GM18907 (cell line): ENCODE results near the gene PSMD13.
"Not testable (repeated sequence)": the region's sequence is repeated elsewhere in the genome, so short reads cannot be mapped to it uniquely, and the experiment has no call there.

Experiments used
- ATAC-seq: cut with Tn5 transposase; IDR thresholded peaks from one replicate; pipeline ENCODE4 v1.9.1; 2021; ENCODE audit warnings: mild to moderate bottlenecking, moderate library complexity; ENCODE audit not compliant: unreplicated experiment

Gene PSMD13

DNA sequence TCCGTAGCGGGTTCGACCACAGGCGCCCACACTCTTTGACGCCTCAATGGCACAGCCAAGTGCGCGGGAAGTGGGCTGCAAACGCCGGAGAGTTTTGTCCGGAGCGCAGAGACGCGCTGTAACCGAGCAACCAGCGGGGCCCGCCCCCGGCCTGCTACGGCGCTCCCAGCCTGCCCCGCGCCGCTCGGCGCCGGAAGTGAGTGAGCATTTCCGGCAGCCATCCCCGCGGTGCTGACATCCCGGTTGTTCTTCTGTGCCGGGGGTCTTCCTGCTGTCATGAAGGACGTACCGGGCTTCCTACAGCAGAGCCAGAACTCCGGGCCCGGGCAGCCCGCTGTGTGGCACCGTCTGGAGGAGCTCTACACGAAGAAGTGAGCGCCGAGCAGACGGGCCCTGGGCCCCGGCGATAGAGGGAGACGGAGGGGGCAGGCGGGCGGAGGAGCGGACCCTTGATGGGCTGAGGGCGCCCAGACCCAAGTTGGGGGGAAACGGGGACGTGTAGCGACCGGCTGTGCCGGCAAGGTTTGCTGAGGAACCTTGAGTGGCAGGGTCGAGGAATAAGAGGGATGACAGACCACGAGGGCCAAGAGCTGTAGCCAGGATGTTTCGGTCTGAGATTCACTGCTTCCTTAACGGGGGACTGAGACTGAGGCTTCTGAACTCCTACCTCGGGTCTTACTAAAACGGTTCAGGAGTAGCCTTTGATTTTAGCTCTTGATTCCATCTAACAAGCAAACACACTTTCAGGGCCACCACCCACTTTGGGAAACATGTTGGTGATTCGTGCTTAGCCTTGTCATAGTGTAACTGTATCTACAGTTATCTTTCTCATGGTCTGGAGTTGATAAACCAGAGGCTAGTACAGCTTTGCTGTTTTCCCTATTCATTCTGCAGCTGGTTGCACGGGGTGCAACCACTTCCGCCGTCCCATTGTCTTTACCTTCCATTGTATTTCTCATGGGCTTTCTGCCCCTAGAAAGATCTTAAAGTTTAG, at the start of gene PSMD13:
Gene PSMD13 (plus strand): TSS at position 203 of the 994 bp plus-strand sequence. CDS start 74 bp downstream, at position 277.
- peak; percentile 82 for ATAC-seq

DNA sequence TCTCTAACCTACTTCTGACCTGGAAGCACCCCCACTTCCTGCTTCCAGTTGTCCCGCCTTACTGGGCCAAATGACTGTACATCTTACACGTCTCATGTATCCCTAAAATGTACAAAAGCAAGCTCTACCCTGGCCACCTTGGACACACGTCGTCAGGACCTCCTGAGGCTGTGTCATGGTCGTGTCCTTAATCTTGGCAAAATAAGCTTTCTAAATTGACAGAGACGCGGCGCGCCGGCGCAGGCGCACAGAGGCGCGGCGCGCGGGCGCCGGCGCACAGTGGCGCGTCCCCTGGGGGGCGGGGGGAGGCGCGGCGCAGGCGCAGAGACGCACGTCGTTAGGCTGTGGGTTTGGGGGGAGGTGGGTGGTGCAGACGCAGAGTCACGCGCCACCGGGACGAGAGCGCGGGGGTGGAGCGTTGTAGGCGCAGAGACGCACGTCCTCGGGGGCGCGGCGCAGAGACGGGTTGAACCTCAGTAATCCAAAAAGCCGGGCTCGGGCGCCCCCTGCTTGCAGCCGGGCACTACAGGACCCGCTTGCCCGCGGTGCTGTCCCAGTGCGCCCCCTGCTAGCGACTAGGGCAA, 47.5 kb upstream of the PSMD13 start:
- ATAC-seq, result peak; percentile 27

DNA sequence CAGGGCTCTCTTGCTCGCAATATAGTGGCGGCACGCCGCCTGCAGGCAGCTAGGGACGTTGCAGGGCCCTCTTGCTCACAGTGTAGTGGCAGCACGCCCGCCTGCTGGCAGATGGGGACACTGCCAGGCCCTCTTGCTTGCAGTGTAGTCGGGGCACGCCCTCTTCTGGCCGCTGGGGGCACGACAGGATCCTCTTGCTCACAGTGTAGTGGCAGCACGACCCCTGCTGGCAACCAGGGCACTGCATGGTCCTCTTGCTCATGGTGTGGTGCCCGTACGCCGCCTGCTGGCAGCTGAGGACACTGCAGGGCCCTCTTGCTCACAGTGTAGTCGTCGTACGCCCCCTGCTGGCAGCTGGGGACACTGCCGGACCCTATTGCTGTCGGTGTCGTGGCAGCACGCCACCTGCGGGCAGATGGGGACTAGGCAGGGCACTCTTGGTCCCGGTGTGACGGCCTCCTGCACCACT, 46.9 kb upstream of the PSMD13 start:
- peak; percentile 82 for ATAC-seq

DNA sequence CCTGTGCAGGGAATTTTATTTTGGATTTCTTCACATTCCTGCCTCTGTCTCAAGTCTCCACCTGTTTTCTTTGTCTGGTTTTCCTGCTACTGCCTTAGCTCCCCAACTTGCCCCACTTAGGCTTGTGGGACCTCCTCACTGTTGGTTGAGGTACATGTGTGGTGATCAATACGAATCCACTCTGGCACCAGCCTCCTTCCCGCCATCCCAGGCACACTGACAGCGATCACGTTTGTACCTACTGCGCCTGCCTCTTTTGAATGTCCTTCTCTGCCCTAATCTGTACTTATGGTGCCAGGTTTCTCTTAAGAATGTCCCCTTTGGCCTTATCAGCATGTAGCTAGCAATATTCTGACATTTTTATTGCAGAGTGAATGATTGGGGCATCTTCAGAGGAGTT, 46.2 kb upstream of the PSMD13 start:
- ATAC-seq, result not testable (repeated sequence)

DNA sequence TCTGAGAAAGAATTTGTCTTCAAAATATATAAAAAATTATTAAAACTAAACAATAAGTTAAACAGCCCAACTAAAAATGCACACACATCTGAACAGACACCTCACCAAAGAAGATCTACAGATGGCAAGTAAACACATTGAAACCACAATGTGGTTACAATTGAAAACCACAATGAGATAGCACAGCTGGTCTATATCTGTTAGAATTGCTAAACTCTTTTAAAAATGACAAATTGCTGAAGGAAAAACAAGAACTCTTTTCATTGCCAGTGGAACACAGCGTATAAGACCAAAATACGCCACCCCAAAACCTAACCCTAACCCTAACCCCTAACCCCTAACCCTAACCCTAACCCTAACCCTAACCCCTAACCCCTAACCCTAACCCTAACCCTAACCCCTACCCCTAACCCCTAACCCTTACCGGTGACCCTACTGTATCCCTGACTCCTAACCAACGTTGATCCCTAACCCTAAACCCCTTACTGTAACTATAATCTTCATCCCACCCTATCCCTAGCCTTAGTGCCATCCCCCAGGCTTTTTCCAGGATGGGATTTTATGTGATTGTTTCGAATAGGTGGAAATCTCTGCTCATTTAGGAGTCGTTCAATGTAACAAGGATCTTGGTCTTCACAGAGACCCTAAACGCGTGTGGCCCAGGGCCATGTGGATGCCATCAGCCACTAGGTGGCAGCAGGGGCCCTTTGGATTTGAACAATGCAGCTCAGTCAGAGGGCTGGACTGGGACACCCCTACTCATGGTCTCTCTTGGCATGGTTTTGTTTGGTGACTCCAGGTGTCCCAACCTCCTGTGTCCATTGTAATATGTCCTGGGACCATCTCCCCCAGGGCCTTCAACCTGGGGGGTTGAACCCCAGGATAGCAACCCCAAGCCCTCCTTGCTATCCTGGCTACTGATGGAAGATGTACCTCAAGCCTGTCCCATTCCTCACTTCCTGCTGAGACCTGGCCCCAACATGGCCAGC, 45.0 kb upstream of the PSMD13 start:
- ATAC-seq, result not testable (repeated sequence)

DNA sequence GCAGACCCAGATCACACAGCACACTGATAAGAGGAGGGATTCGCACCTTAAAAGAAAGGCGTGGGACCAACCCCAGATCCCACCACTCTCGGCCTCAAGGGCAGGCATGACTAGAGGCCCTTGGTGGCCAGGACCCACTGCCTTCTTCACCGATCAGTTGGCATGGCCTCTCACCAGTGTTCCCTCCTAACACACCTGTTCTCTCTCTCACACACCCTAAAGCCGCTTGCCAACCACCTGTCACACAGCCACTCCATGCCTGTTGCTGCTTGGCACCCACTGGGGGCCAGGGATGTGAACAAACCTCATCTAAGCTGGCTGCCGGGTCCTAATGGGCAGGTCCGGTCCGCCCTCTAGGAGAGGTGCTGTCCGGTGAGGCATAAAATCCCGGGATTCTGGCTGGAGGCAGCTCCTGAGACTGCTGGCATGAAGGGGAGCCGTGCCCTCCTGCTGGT, 44.1 kb upstream of the PSMD13 start, which contains the start of gene SCGB1C1:
Gene SCGB1C1 (plus strand): TSS at position 405 of the 455 bp plus-strand sequence. CDS start 22 bp downstream, at position 427.
- not testable (repeated sequence) for ATAC-seq

DNA sequence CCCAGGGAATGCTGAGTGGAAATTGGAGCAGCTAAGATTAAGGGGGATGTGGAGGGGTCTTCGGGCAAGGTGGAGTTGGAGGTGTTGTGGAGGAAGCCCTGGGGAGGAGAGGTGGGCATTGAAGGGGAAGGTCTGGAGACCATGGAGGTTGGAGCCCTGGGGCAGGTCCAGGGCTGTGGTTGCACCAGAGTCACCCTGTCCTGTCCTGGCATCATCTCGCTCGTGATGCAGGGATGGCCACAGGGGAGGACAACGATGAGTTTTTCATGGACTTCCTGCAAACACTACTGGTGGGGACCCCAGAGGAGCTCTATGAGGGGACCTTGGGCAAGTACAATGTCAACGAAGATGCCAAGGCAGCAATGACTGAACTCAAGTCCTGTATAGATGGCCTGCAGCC, 43.3 kb upstream of the PSMD13 start:
- not testable (repeated sequence) for ATAC-seq

DNA sequence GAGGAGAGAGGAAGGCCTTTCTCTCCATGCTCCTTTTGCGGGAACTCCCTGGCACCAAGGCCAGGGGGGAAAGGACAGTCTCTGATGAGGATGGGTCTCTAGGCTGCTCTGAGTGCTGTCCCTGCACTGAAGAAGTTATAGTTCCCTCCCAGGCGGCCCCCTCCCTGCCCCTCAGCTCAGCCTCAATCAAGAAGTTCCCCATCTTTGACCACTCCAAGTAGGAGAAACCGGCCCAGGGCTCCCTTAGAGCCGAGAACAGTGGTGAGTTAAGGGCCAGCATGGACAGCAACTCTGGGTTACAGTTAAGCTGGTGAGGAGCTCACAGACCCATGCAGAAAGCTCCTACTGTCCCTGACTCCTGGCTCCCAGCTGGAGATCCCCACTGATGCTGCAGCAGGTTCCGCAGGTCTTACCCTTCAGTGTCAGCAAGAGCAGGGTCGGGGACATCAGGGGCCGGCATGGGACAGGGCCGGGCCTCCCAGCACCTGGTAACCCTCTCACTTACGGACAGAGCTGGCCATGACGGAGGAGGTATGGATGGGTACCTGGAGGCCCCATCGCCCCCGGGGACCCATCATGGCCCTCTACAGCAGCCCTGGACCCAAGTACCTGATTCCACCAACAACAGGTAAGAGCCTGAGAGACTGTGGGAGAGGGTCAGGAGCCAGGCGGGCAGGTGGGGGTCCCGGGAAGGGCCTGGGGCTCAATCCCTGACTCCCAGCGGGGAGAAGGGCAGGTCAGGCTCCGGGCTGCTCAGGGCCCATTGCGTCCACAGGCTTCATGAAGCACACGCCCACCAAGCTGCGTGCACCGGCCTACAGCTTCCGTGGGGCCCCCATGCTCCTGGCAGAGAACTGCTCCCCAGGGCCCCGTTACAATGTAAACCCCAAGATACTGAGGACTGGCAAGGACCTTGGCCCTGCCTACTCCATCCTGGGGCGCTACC, 39.7 kb upstream of the PSMD13 start:
- ATAC-seq, result no peak

DNA sequence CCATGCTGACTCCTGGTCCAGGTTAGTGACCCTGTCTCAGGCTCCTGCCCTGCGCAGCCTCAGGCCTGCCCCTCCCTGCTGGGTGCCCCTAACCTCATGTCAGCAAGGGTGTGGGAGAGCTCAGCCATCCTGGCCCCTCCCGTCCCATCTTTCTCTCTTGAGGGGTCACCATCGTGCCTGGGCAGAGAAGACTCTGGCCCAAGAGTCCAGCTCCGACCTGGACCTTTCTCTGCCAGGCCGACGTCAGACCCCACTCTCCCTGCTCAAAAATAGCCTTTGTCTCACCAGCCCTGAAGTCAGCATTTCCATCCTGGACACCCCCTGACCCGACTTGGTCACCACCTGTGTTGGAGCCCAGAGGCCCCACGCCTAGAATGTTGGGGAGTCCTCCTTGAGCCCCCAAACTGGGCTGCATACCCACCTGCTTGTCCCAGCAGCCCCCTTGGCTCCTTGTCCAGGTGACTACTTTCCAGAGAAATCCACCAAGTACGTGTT, 39.0 kb upstream of the PSMD13 start:
- no peak for ATAC-seq

DNA sequence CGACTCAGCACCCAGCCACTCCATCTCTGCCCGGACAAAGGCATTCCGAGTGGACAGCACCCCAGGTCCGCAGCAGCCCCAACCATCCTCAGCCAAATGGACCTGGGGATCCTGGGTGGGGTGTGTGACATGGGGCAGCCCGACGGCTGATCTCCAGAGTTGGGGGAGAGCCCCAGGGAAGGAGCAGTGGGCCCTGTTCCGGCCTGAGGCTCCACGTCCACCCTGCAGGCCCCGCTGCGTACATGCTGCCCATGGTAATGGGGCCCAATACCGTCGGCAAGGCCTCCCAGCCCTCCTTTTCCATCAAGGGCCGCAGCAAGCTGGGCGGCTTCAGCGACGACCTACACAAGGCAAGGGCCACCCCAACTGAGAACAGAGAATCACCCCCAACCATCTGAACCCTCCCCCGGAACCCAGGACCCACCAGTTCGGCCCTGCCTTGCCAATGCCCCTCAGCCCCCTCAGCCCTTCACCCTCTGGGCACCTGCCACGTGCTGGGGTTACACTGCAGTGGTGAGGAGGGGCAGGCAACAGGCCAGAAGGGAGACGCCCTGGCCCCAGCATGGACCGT, 38.5 kb upstream of the PSMD13 start:
- no peak for ATAC-seq

DNA sequence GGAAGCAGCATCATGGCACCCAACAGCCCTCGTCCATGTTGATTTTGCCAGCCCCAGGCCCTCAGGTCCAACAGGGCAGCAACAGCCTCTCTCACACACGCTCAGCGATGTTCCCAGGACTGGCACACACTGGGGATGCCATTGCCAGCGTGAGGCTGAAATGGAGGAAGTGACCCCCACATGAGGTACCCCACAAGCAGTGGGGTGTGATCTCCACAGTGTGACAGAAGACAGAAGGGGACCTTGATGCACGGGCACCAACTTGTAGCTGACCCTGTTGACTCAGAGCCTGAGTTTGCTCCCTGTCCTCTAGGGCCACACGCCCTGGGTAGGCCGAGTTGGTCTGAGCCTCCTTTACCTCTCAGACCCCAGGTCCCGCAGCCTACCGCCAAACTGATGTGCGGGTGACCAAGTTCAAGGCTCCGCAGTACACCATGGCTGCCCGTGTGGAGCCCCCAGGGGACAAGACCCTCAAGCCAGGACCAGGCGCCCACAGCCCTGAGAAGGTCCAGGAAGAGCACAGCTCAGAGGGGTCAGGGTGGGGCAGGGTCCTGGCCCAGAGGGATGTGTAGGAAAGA, 37.7 kb upstream of the PSMD13 start:
- ATAC-seq, result no peak

DNA sequence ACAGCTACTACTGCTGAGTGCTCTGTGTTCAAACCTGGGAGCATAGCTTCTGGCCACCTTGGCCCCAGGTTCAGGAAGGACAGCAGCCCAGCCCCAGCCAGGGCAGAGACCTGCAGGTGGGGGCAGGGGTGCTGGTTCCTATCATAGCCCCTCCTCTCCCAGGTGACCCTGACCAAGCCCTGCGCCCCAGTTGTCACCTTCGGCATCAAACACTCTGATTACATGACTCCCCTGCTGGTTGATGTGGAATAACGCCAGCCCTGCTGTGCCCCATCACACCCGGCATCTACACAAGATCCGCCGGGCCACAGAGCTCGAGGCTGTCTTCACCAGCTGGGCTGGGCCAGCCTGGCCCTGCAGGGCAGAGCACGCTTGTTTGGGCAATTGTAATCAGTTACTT, 37.0 kb upstream of the PSMD13 start:
- ATAC-seq, result no peak

DNA sequence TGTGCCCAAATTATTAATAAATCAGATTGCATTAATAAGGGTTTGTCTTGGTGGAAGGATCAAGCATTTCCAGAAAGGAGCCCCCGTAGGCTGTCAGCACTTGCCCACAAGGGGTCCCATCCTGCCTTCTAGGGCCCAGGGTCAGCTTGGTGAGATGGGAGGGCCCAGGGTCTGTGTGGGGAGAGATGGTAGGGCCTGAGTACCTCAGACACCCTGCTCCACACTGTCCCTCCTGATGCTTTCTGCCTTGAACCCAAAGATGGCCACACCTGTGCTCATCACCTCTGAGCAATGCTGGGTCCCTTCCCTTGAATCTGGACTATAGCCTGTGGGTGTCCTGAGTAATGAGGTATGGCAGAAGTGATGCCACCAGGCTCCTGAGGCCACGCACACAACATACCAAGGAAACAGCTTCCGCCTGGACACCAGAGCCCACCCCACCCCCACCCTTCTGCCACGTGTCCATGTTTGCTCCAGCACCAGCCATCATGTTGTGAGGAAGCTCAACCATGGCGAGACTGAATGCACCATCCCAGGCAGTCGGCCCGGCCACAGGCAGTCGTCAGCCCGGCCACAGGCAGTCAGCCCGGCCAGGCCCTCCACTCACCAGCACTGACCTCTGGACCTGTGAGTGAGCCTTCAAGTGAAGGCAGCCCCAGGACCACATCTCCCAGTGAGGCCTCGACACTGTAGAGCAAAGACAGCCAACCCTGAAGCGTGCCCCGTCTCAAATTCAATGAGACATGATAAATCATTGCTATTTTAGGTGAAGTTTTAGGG, 36.4 kb upstream of the PSMD13 start:
- no peak for ATAC-seq

DNA sequence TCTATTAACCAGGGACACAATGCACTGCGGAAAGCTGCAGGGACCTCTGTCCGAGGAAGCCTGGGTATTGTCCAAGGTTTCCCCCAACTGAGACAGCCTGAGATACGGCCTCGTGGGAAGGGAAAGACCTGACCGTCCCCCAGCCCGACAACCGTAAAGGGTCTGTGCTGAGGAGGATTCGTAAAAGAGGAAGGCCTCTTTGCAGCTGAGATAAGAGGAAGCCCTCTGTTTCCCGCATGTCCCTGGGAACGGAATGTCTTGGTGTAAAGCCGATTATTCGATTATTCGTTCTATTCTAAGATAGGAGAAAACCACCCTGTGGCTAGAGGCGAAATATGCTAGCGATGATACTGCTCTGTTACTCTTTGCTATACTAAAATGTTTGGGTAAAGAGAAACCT, 34.8 kb upstream of the PSMD13 start:
- ATAC-seq, result no peak

DNA sequence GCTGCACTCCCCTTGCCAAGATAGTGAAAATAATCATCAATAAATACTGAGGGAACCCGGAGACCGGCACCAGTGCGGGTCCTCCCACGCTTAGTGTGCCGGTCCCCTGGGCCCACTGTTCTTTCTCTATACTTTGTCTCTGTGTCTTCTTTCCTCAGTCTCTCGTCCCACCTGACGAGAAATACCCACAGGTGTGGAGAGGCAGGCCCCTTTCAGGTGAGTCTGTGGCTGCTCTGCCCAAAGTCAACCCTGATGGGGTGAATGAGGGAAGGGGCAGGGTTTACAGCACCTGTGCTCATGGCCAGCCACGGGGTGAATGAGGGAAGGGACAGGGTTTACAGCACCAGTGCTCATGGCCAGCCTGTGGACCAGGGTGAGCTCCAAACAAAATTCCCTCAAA, 34.3 kb upstream of the PSMD13 start:
- no peak for ATAC-seq

DNA sequence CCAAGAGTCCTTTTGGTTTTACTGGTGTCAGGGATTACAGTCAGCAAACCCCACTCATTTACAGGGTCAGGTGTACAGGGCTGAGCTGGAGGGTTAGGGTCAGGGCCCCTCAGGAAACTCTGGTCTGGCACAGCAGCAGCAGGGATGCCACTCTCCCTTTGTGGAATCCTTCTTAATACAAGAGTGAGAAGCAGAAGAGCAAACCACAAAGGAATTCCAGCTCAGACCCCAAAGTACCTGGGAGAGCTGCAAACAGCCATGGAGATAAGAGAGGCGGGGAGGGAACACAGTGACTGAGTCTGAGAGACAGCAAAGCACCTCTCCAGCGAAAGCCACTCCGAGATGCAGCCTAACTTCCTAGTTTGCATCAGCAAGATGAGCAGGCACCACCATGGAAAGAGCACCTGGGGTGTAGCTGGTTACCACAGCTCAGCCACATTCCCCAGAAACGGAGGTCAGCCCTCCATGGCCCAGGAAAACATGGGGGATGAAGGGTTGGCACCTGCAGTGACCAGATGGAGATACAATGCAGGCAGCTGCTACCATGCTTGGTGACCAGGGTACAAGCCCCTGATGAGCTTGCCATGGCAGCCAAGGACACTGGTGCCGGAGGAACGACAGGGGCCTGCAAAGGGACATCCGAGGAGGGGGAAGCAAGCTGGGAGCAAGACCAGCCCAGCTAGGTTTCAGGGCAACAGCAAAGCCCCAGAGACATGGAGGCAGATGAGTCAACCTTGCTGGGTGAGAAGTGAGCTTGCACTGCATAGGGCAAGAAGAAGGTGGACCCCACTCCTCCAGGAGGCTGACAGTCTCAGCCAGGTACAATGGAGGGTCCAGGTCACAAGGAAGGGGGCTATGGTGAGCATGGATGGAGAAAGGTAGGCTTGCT, 33.5 kb upstream of the PSMD13 start:
- ATAC-seq, result no peak
